Measurements from ENCODE around the gene THAP8. TPM values are rescaled to one million over a fixed set of nuclear protein-coding genes. Genes with fewer than 3 reads are reported as not detected.

THAP8 gene
- total and polyA plus RNA-seq, 2 of the 13 experiments (the other 11 are each of a cell fraction or from before 2014, with no cell fraction given) = 1.7 to 3.7 TPM

DNA sequence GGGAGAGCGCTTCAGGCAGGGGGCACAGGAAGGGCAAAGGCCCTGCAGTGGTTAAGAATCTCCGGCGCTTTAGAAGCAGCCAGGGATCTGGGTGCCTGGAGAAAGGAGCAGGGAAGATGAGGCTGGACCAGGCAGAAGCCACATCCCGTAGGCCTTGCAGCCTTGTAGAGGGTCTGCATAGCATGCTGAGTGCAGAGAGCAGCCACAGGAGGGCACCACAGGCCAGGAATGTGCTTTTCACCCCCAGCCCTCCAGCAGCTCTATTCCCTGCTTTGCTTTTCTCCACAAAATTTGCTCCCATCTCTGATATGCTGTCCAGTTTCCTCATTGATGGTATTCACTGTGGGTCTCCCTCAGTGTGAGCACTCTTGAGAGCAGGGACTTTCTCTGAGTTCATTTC lies 6.3 kb upstream of the THAP8 start (continued):
- no peak for TF ChIP-seq ZNF432 (CRISPR knock-in tag; IDR thresholded peaks at IDR 0.05; ENCODE audit: borderline replicate concordance)
- TF ChIP-seq, protein P1, sequence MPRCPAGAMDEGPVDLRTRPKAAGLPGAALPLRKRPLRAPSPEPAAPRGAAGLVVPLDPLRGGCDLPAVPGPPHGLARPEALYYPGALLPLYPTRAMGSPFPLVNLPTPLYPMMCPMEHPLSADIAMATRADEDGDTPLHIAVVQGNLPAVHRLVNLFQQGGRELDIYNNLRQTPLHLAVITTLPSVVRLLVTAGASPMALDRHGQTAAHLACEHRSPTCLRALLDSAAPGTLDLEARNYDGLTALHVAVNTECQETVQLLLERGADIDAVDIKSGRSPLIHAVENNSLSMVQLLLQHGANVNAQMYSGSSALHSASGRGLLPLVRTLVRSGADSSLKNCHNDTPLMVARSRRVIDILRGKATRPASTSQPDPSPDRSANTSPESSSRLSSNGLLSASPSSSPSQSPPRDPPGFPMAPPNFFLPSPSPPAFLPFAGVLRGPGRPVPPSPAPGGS (CRISPR knock-in tag; IDR thresholded peaks at IDR 0.05) = no peak
- TF ChIP-seq ZNF431 (CRISPR knock-in tag; IDR thresholded peaks at IDR 0.05; ENCODE audit: borderline replicate concordance, low read depth) = no peak

DNA sequence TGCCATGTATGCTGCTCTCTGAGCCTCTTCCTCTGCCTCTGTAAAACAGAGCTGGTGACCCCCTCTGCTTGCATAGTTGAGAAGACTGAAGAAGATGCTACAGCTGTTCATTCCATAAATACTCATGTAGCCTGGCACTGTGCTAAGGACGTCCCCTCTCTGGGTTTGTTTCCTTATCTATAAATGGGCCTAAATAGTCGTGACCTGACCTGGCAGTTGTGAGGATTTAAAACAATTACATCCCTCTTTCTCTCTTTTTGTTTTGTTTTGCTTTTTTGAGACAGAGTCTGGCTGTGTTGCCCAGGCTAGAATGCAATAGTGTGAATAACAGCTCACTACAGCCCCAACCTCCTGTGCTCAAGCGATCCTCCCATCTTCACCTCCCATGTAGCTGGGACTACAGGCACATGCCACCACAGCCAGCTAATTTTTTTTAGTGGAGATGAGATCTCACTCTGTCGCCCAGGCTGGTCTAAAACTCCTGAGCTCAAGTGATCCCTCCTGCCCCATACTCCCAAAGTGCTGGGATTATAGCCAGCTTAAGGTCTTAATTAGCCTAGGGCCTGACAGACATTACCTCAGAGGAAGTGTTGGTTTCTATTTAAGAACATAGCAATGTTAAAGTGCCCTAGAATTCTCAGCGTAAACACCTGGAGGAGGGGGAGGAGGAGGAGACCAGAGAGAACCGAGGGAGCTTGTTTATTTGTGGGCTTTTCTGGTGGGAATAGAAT lies 5.3 kb upstream of the THAP8 start:
- Histone ChIP-seq H3K4me3 (replicated peaks in 1 of 3; ENCODE audit: insufficient read depth in 1 of 3, low read depth in 2 of 3, low read length in 3 of 3) (peak overlapping the region in 1 of 3 experiments; percentile 32; a peak in 2 of 6 replicates), H3K4me2 (ENCODE audit: low read depth, low read length) (peak overlapping the region; percentile 65), H3K79me2 (ENCODE audit: insufficient read depth, low read length) (peaks cover 19% of the 10 kb centered on the region), H4K20me1 (ENCODE audit: insufficient read depth, low read length) (no peaks in the 10 kb centered on the region), H3K9ac (ENCODE audit: insufficient read depth, low read depth, low read length) (peak overlapping the region; percentile 61), H3K27me3 (ENCODE audit: control insufficient read depth in 1 of 2, insufficient read depth in 2 of 2, low read length in 2 of 2) (no peaks in the 10 kb centered on the region; a peak in 1 of 5 replicates), H3K4me1 (ENCODE audit: insufficient read depth, low read length) (peaks cover 59% of the 10 kb centered on the region), H3K9me3 (ENCODE audit: low read length) (no peaks in the 10 kb centered on the region), H3K27ac (ENCODE audit: extremely low read length, insufficient read depth, low read length) (peak overlapping the region; percentile 88), H3K36me3 (replicated peaks in 1 of 2; ENCODE audit: control insufficient read depth in 1 of 2, insufficient read depth in 2 of 2, low read length in 2 of 2) (peaks cover 5 to 23% of the 10 kb centered on the region in 2 experiments; a peak in 4 of 5 replicates), H2AFZ (ENCODE audit: low read length) (no peak overlapping the region)
- ChIA-PET CTCF (ENCODE audit: low intra/inter-chr PET ratio, low total read pairs) (no interaction called here), POLR2A (interaction anchor here (1.0 to 2.3 kb wide), 8 partner anchors 18 to 430 kb away, joined by 3 to 10 read pairs (median 5); partner anchors contain the start of genes ALKBH6, CAPNS1, POLR2I and TBCB)
- intact Hi-C loops (cut with micrococcal nuclease; ENCODE audit: unreplicated experiment) = loop anchor here (10.0 kb wide), 1 partner anchor 1155 kb away; the partner anchor contains the start of genes ZNF383 and ZNF585B
- 85% methylated on average over 6 of the region's 6 CpGs for WGBS (ENCODE audit: low lambda C conversion rate)
- in situ Hi-C loops (cut with HindIII; ENCODE audit: extremely low pct_ligation_motif_present, low pct_unique_long_range_greater_than_20kb) = no loop called here
- no TSS peak for BruUV-seq (replicated peaks)
- FAIRE-seq = no peak
- ATAC-seq = no peak
- no peak for DNase-seq (ENCODE audit: low spot score)
- no peak for TF ChIP-seq SMAD1 (CRISPR knock-in tag; IDR thresholded peaks at IDR 0.05; ENCODE audit: borderline replicate concordance, low read depth)
- TF ChIP-seq ZNF3 (CRISPR knock-in tag; IDR thresholded peaks at IDR 0.05) = peak; percentile 85; the same call in 1 of the 2 replicates
- TF ChIP-seq KAT2B (IDR thresholded peaks at IDR 0.05; ENCODE audit: borderline replicate concordance, low read depth, low read length) = no peak
- no peak for TF ChIP-seq GPN1 (CRISPR knock-in tag; IDR thresholded peaks at IDR 0.05; ENCODE audit: borderline replicate concordance)
- no peak for TF ChIP-seq ZSCAN5A (CRISPR knock-in tag; IDR thresholded peaks at IDR 0.05; ENCODE audit: borderline replicate concordance)
- 0 out of 2 replicates have a peak, but pooled peaks have one; percentile 9 for TF ChIP-seq ZNF430 (CRISPR knock-in tag; IDR thresholded peaks at IDR 0.05)
- TF ChIP-seq, protein P2, sequence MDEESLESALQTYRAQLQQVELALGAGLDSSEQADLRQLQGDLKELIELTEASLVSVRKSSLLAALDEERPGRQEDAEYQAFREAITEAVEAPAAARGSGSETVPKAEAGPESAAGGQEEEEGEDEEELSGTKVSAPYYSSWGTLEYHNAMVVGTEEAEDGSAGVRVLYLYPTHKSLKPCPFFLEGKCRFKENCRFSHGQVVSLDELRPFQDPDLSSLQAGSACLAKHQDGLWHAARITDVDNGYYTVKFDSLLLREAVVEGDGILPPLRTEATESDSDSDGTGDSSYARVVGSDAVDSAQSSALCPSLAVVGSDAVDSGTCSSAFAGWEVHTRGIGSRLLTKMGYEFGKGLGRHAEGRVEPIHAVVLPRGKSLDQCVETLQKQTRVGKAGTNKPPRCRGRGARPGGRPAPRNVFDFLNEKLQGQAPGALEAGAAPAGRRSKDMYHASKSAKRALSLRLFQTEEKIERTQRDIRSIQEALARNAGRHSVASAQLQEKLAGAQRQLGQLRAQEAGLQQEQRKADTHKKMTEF (CRISPR knock-in tag; IDR thresholded peaks at IDR 0.05) = peak; percentile 6; the same call in 1 of the 2 replicates
- TF ChIP-seq ATF7-NPFF (CRISPR knock-in tag; IDR thresholded peaks at IDR 0.05; ENCODE audit: low read depth) = no peak
- peak; percentile 87 for TF ChIP-seq ZNF121 (CRISPR knock-in tag; IDR thresholded peaks at IDR 0.05)
